Stimulated activated naive B cell treated with anti-CD40 and anti-IgM and Interleukin-4, amounts not matched to agents 10 μg/mL and 1 μg/mL and 100 μg/mL, for 72 hours (primary cell): Measurements from ENCODE around the gene KCNS3.

Experiments used
- ATAC-seq, 2 donors: fragments of 150-1000 bp; cut with Tn5 transposase; replicated peaks; 2 replicates each; pipeline ENCODE4 v1.10.0; 2021; ENCODE audit warnings: moderate library complexity in 1 of 2
- DNase-seq: peaks from one replicate; pipeline ENCODE4 v3.0.0; 2021
- H3K27ac Mint-ChIP-seq: one replicate; pipeline ENCODE4 v1.8.0; 2022; ENCODE audit warnings: mild to moderate bottlenecking, mixed read lengths
- H3K27me3 Mint-ChIP-seq, 2 donors: one replicate each; pipeline ENCODE4 v1.8.0; 2022; ENCODE audit warnings: mixed read lengths in 2 of 2
- H3K36me3 Mint-ChIP-seq, 2 donors: one replicate each; pipeline ENCODE4 v1.8.0; 2022; ENCODE audit warnings: mixed read lengths in 2 of 2, mild to moderate bottlenecking in 1 of 2
- H3K4me1 Mint-ChIP-seq, 2 donors: one replicate each; pipeline ENCODE4 v1.8.0; 2022; ENCODE audit warnings: mixed read lengths in 2 of 2, mild to moderate bottlenecking in 1 of 2
- H3K4me3 Mint-ChIP-seq, 2 donors: one replicate each; pipeline ENCODE4 v1.8.0; 2022; ENCODE audit warnings: mild to moderate bottlenecking in 2 of 2, mixed read lengths in 2 of 2, moderate library complexity in 1 of 2
- H3K9me3 Mint-ChIP-seq, 2 donors: one replicate each; pipeline ENCODE4 v1.8.0; 2022; ENCODE audit warnings: mixed read lengths in 2 of 2, mild to moderate bottlenecking in 1 of 2

Gene KCNS3

DNA sequence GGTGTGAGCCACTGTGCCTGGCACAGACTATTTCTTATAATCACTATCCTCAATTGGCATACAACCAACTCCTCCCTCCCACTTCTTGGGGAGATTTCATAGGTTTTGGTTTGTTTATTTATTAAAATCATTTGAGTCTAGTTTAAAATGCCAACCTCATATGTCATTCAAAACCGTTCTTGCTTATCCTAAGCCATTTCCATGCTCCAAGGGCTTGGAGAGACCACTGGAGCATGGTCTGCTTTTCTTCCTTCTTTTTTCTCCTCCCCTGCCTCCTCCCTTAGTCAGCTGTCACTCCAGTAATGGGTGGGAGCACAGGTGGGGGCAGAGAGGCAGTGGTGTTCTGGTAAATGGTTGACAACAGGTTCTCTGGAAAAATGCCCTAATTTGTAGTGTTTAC, 20.4 kb upstream of the KCNS3 start:
- DNase-seq = no peak
- peaks cover 51 to 54% of the 10 kb centered on the region in 2 donors for H3K27me3 Mint-ChIP-seq
- H3K9me3 Mint-ChIP-seq = no peaks in the 10 kb centered on the region
- no peak overlapping the region for H3K27ac Mint-ChIP-seq
- no peaks in the 10 kb centered on the region for H3K4me1 Mint-ChIP-seq
- ATAC-seq = no peak
- H3K4me3 Mint-ChIP-seq = no peak overlapping the region
- no peaks in the 10 kb centered on the region for H3K36me3 Mint-ChIP-seq

DNA sequence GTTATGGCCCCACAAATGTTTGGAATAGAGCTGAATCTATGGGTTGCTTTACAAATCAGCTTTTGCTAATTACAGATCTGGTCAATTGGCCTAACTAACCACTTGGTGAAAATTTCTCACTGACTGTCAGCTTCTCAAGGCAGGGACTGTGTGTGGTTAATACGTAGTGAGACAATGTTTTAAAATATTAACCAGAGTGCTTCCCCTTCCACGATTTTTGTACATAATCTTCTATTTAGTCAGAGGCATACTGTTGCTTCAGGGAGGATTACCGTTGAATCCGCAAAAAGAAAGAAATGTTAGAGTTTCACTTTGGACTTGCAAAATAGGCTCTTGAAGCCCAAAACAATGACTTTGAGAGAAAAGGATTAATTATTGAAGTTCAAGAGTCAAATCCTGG, 14.9 kb upstream of the KCNS3 start:
- Mint-ChIP-seq H3K4me3 (no peak overlapping the region), H3K27ac (no peak overlapping the region), H3K4me1 (no peaks in the 10 kb centered on the region), H3K27me3 (peaks cover 27 to 33% of the 10 kb centered on the region in 2 donors), H3K36me3 (no peaks in the 10 kb centered on the region), H3K9me3 (no peaks in the 10 kb centered on the region)
- no peak for DNase-seq
- ATAC-seq = no peak

DNA sequence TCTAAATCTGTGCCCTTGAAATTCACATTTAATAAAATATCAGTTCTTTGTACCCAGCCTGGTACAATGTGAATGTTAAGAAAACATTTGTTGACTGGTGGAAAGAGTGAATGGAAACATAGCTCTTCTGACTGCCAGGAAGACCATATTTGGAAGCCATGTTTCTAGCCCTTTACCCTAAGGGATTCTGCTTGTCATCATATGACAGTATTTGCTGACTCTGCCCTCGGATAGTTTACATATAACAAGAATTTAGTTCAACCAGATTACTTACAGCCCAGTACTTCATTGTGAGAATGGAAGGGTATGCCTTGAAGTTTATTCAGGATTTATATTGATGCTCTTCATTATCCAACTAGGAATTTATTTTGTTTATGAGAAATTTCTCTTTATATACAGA, 13.8 kb upstream of the KCNS3 start:
- H3K4me3 Mint-ChIP-seq = no peak overlapping the region
- H3K36me3 Mint-ChIP-seq = no peaks in the 10 kb centered on the region
- ATAC-seq (no peak), DNase-seq (no peak)
- peaks cover 27 to 32% of the 10 kb centered on the region in 2 donors for H3K27me3 Mint-ChIP-seq
- no peaks in the 10 kb centered on the region for H3K9me3 Mint-ChIP-seq
- no peaks in the 10 kb centered on the region for H3K4me1 Mint-ChIP-seq
- H3K27ac Mint-ChIP-seq = no peak overlapping the region

DNA sequence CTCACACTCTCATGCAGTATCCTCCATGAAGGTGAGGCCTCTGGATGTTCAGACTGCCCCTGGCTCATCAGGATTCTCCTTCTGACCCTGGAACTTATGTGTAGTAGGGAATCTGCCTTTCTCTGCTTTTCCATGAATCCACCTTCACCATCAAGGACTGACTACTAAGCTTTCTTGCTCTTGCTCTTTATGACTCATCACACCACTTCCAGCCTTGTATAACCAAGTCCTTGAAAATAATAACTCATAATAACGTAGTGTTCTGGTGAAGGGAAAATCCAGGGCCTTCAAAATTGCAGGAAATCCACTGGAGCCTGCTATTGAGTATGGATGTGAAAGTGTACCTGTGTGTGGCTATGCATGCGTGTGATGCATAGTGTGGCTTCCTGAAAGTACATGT, 11.3 kb upstream of the KCNS3 start:
- Mint-ChIP-seq H3K36me3 (no peaks in the 10 kb centered on the region), H3K9me3 (no peaks in the 10 kb centered on the region), H3K27ac (no peak overlapping the region), H3K4me1 (no peaks in the 10 kb centered on the region), H3K27me3 (peaks cover 26 to 37% of the 10 kb centered on the region in 2 donors), H3K4me3 (no peak overlapping the region)
- ATAC-seq (no peak), DNase-seq (no peak)

DNA sequence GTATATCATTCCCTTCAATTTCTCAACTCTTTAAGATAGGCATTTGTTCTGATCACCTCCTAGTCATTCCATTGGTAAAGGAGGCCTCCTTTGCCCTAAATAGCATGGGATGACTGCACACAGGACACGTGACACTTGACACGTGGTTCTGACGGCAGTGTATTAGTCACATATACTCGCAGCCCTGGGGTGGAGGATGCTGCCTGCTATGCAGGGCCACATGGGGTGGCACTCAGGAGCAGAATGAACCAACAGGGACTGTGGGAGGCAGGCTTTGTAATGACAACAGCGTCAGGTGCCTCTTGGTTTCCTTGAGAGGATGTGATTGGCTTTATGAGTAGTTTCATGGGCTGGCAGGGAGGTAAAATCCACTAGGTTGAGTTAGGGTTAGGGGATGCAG, 9.3 kb upstream of the KCNS3 start:
- Mint-ChIP-seq H3K9me3 (no peaks in the 10 kb centered on the region), H3K4me3 (no peak overlapping the region), H3K27me3 (peaks cover 32 to 50% of the 10 kb centered on the region in 2 donors), H3K36me3 (no peaks in the 10 kb centered on the region), H3K27ac (no peak overlapping the region), H3K4me1 (no peaks in the 10 kb centered on the region)
- DNase-seq = no peak
- ATAC-seq = no peak

DNA sequence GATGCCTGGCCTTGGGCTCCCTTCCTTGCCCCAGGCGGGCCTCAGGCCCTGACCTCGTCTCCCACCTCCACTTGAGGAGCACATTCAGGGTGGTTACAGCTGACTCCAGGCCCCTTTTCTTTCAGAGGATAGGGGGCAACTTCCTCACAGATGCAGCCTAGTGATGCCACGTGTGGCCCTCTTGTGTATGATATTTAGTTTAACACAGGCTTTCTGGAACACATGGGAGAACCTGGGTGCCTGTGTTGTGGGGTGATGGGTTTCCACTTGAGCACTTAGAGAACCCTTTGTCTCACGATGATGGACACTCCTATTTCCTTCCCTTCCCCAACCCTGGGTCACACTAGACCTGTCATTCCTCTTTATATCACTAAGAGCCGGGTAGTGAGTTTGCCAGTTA, 6.8 kb upstream of the KCNS3 start:
- H3K27ac Mint-ChIP-seq = no peak overlapping the region
- H3K36me3 Mint-ChIP-seq = no peaks in the 10 kb centered on the region
- H3K4me1 Mint-ChIP-seq = no peaks in the 10 kb centered on the region
- no peak for ATAC-seq
- peaks cover 48 to 67% of the 10 kb centered on the region in 2 donors for H3K27me3 Mint-ChIP-seq
- H3K4me3 Mint-ChIP-seq = no peak overlapping the region
- H3K9me3 Mint-ChIP-seq = no peaks in the 10 kb centered on the region
- no peak for DNase-seq

DNA sequence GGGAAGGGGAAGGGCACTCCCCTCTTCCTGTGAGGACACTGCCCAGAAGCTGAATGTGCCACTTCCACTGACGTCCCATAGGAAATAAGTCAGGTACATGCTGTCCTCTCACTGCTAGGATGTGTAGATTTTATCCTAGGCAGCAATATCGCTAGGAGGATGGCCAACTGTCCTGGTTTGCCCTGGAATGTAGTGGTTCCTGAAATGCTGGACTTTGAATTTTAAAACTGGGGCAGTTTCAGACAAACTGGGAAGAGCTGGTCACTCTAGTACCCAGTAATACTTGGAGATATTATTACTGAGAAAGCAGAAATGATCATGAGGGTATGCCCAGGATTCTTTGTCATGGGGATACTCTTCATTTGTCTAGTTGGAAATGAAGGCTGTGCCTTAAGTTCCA, 5.4 kb upstream of the KCNS3 start:
- no peak overlapping the region for H3K27ac Mint-ChIP-seq
- H3K36me3 Mint-ChIP-seq = no peaks in the 10 kb centered on the region
- peaks cover 61 to 81% of the 10 kb centered on the region in 2 donors for H3K27me3 Mint-ChIP-seq
- ATAC-seq = no peak
- H3K4me1 Mint-ChIP-seq = peaks cover 8 to 10% of the 10 kb centered on the region in 2 donors
- DNase-seq = no peak
- H3K4me3 Mint-ChIP-seq = no peak overlapping the region
- H3K9me3 Mint-ChIP-seq = no peaks in the 10 kb centered on the region

DNA sequence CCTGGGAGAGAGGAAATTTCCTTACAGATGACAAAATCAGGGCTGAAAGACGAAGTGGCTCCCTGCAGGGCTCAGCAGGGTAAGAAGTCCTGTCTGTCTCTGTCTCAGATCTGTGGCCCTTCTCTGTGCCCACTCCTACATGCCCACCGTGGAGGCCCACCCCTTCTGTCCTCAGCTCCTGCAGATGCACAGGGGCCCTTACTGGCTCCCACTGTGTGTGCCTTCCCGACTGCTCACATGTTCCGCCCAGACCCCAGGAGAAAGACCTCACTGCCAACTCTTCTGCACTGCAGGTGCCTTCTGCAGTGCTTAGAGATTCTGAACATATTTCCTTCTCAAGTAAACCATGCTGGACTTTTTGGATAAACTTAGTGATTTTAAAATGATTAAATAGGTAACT, 1.9 kb upstream of the KCNS3 start:
- no peak overlapping the region for H3K27ac Mint-ChIP-seq
- no peaks in the 10 kb centered on the region for H3K36me3 Mint-ChIP-seq
- DNase-seq = no peak
- H3K27me3 Mint-ChIP-seq = peaks cover 66 to 85% of the 10 kb centered on the region in 2 donors
- no peak for ATAC-seq
- no peak overlapping the region for H3K4me3 Mint-ChIP-seq
- H3K4me1 Mint-ChIP-seq = peaks cover 13 to 23% of the 10 kb centered on the region in 2 donors
- H3K9me3 Mint-ChIP-seq = no peaks in the 10 kb centered on the region

DNA sequence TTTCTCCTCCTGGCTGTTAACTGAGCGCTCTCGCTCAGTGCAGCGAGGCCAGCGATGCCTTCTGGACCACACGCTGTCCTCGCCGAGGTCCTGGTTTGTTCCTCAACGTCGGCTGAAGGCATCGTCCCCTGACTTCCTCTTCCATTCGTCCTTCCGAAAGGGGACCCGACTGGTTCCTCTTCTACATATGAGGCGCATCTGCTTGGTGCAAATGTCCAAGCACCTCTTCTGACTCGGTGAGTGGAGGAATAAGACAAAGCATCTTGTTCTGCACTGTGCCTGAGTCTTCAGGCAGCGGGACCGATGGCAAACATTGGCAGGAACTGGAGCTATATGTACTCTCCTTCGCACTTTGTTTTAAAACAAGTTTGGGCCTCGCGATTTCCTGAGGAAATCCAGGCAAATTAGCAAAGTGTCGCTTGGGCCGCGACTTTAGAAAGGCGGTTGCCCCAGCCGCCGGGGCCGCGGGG, 621 bp upstream of the KCNS3 start:
- Mint-ChIP-seq H3K27me3 (peaks cover 56 to 83% of the 10 kb centered on the region in 2 donors), H3K9me3 (no peaks in the 10 kb centered on the region), H3K4me3 (peak overlapping the region; percentile 84), H3K4me1 (peaks cover 13 to 23% of the 10 kb centered on the region in 2 donors), H3K36me3 (no peaks in the 10 kb centered on the region), H3K27ac (no peak overlapping the region)
- peak; percentile 57 to 60 for ATAC-seq
- peak; percentile 4 for DNase-seq

DNA sequence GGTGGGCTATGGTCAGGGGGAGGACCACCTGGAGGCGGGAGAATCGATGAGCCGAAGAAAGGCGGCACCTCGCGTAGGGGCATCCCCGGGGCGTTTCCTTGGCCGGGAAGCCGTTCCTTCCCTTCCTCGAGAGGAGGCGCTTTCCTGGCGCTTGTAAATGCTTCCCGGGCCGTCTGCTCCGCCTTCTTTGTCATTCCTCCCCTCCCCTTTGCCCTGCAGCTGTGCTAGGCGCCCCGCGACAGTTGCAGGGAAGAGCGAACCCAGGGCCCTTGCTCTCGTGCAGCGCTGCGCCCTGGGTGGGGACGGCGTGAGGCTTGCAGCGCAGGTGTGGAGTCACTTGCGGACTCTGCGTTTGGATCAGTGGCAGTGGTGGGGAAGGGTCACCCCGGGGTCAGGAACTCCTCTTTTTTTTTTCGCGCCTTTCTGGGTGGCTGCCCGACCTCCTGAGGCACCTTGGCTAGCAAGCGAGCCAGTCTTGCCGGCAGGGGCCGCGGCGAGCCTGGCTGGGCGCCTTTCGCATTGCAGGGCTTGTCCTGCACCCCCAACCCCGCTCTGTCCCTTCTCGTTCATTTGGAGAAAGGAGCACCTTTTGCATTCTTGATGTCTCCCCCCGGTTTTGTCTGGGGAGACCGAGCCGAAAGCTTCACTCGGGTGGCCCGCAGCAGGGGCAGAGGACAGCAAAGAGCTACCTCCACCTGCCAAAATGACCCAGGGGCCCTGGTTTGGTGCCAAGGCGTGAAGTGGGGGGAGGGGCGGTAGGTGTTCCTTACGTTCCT, 858 bp downstream of the KCNS3 start:
- Mint-ChIP-seq H3K9me3 (peaks cover 3 to 4% of the 10 kb centered on the region in 2 donors), H3K27ac (no peak overlapping the region), H3K27me3 (peaks cover 52 to 73% of the 10 kb centered on the region in 2 donors), H3K4me3 (peak overlapping the region; percentile 83 to 87), H3K36me3 (no peaks in the 10 kb centered on the region), H3K4me1 (peaks cover 13 to 23% of the 10 kb centered on the region in 2 donors)
- DNase-seq = peak; percentile 3
- peak; percentile 47 to 58 for ATAC-seq

DNA sequence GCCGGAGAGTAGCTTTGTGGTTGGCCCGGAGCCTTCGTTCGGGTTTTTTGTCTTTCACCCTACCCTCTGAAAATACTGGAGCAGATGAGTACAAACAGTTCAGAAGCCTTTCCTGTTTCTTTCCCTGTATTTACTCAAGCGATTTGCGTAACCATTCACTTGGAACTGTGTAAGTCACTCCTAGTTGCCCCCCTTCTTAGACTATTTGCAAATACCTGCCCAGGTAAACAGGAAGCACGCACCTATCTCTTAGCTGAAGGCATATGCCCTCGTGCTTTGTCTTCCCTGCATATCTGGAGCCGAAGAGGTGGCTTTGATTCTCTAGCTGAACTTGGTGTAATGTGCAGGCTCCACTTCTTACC, 1.4 kb downstream of the KCNS3 start:
- H3K27me3 Mint-ChIP-seq = peaks cover 52 to 73% of the 10 kb centered on the region in 2 donors
- no peak for ATAC-seq
- DNase-seq = no peak
- peaks cover 13 to 23% of the 10 kb centered on the region in 2 donors for H3K4me1 Mint-ChIP-seq
- H3K4me3 Mint-ChIP-seq = peak overlapping the region in 1 of 2 donors; percentile 39
- H3K9me3 Mint-ChIP-seq = peaks cover 3 to 4% of the 10 kb centered on the region in 2 donors
- no peak overlapping the region for H3K27ac Mint-ChIP-seq
- no peaks in the 10 kb centered on the region for H3K36me3 Mint-ChIP-seq

DNA sequence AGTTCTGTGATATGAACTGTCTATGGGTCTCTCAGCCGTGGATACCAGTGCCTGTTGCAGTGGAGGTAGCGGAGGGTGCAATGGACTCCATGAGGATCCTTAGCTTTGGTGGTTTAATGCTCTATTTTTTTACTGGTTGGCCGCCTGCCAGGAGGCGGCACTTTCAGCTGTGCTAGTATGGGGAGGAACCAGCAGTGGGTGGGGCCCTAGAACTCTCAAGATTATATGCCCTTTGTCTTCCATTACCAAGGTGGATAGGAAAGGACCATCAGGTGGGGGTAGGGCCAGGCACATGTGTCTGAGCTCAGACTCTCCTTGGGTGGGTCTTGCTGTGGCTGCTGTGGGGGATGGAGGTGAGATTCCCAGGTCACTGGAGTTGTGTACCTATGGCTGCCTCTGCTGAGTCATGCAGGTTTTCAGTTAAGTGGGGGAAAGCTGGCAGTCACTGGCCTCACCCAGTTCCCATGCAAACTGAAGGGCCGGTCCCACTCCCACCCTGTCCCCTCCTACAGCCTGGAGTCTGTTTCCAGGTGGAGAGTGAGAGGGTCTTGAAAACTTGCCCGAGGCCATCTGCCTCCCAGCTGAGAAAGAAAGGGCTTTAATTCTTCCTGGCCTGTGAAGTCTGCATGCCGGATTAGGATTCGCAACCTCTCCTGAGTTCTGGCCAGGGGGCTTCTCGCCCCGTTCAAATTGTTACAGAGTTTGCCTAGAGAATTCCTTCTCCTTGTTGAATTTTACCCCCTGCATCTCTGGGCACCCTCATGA, 14.5 kb downstream of the KCNS3 start:
- DNase-seq = no peak
- H3K9me3 Mint-ChIP-seq = peaks cover 12 to 24% of the 10 kb centered on the region in 2 donors
- no peak overlapping the region for H3K4me3 Mint-ChIP-seq
- H3K4me1 Mint-ChIP-seq = no peaks in the 10 kb centered on the region
- peaks cover 45 to 67% of the 10 kb centered on the region in 2 donors for H3K27me3 Mint-ChIP-seq
- H3K27ac Mint-ChIP-seq = no peak overlapping the region
- peaks cover 5 to 8% of the 10 kb centered on the region in 2 donors for H3K36me3 Mint-ChIP-seq
- no peak for ATAC-seq

DNA sequence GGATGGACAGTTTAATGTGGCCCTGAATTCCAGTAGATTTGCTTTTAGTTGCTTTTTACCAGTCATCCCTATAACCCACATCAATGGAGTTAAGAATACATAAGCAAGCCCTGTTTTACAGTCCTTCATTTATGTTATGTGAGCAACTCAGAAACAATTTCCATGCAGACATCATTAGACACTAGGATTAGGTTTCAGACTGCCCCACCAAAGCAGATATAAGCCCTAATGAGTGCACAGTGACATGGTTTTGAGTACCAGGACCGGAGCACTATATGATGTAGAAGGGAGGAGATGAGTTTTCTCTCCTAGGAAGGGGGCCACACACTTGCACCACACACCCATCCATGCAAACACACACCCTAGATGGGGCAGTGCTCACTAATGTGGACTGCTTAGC, 15.5 kb downstream of the KCNS3 start:
- peaks cover 43 to 66% of the 10 kb centered on the region in 2 donors for H3K27me3 Mint-ChIP-seq

DNA sequence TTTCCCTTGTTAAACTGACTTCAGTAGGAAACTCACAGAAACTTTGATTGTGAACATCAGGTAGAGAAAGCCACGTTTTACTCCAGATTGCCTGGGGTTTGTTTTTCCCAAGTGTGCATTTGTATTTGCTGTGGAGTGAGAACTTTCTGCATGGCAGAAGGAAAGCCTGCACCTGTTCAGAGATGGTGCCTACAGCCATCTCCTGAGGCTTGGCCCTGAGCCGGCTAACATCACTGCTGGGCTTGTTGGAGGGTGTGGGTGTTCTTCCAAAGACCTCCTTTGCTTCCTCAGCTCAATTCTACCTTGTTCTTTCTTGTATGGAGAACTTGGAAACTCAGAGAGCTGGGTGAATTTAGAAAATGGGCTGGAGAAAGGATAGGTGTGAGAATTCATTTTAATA, 16.1 kb downstream of the KCNS3 start:
- Mint-ChIP-seq H3K27ac (no peak overlapping the region), H3K27me3 (peaks cover 37 to 60% of the 10 kb centered on the region in 2 donors), H3K4me3 (no peak overlapping the region), H3K9me3 (peaks cover 12 to 24% of the 10 kb centered on the region in 2 donors), H3K36me3 (peaks cover 5 to 8% of the 10 kb centered on the region in 2 donors), H3K4me1 (no peaks in the 10 kb centered on the region)
- DNase-seq (no peak), ATAC-seq (no peak)

More for the DNA sequence above, 15.5 kb downstream of the KCNS3 start:
- Mint-ChIP-seq H3K9me3 (peaks cover 12 to 24% of the 10 kb centered on the region in 2 donors), H3K27ac (no peak overlapping the region), H3K4me1 (no peaks in the 10 kb centered on the region), H3K4me3 (no peak overlapping the region), H3K36me3 (peaks cover 5 to 8% of the 10 kb centered on the region in 2 donors)
- DNase-seq = no peak
- no peak for ATAC-seq

DNA sequence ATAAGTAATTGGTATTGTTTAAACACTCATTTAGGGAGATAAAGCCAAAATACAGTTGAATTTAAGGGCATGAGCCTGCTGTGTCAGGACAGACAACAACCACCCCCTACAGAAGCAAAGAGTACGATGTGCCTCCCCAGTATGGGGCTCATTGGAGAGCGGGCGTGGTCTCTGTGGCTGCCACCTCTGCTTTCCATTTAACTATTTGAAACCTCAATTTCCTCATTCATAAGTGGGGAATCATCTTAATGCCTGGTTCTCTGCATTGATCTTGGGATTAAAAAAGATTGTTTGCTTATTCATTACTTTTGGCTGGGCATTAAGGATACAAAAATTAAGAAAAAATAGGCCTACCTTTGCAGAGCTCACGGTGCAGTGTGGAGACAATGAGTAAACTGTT, 21.4 kb downstream of the KCNS3 start:
- H3K4me3 Mint-ChIP-seq = no peak overlapping the region

More for the DNA sequence above, 21.4 kb downstream of the KCNS3 start:
- H3K27ac Mint-ChIP-seq = no peak overlapping the region
- H3K4me1 Mint-ChIP-seq = no peaks in the 10 kb centered on the region
- peaks cover 0 to 7% of the 10 kb centered on the region in 2 donors for H3K9me3 Mint-ChIP-seq
- ATAC-seq = no peak
- no peaks in the 10 kb centered on the region for H3K36me3 Mint-ChIP-seq
- no peak for DNase-seq
- H3K27me3 Mint-ChIP-seq = peaks cover 21 to 37% of the 10 kb centered on the region in 2 donors
